GM12892 (cell line): ENCODE measurements around the gene MYH15.

Experiments used
- DNase-seq: peaks from one replicate; pipeline ENCODE4 v3.0.0; 2011; ENCODE audit not compliant: insufficient read length
- FAIRE-seq: peaks from 2 replicates; lab custom pipeline; 2011; peaks lifted over from hg19 to GRCh38; lab: Jason Lieb, UNC
- POLR2A ChIP-seq: IDR thresholded peaks from 2 replicates; pipeline ENCODE4 v1.6.1; 2011; ENCODE audit warnings: low read depth, low read length, control low read depth
- POLR2AphosphoS5 ChIP-seq: IDR thresholded peaks from 2 replicates; pipeline ENCODE4 v1.6.1; 2011; ENCODE audit warnings: low read depth, low read length, control low read depth
- TAF1 ChIP-seq: IDR thresholded peaks from 2 replicates; pipeline ENCODE4 v1.6.1; 2011; ENCODE audit warnings: low read depth, mild to moderate bottlenecking, control low read depth, low read length, borderline replicate concordance

The MYH15 gene

GRCh38 chr3:108527817-108528216, 17.4 kb upstream of the MYH15 start:
- no peak for TF ChIP-seq POLR2AphosphoS5
- TF ChIP-seq TAF1: no peak
- no peak for TF ChIP-seq POLR2A
- DNase-seq: no peak
- no peak for FAIRE-seq

- no peak for FAIRE-seq
- TF ChIP-seq TAF1 (no peak), POLR2AphosphoS5 (no peak), POLR2A (no peak)
These were observed 16.7 kb upstream of the MYH15 start for GRCh38 chr3:108527109-108527508.

GRCh38 chr3:108525971-108526370, 15.6 kb upstream of the MYH15 start:
- no peak for TF ChIP-seq POLR2AphosphoS5
- no peak for TF ChIP-seq POLR2A
- no peak for TF ChIP-seq TAF1

More at GRCh38 chr3:108527109-108527508, 16.7 kb upstream of the MYH15 start:
- DNase-seq: no peak

GRCh38 chr3:108525256-108525655, 14.9 kb upstream of the MYH15 start:
- TF ChIP-seq TAF1 (no peak), POLR2A (no peak), POLR2AphosphoS5 (no peak)
- no peak for FAIRE-seq
- DNase-seq: no peak

More at GRCh38 chr3:108525971-108526370, 15.6 kb upstream of the MYH15 start:
- FAIRE-seq: no peak
- DNase-seq: no peak

GRCh38 chr3:108524537-108524936, 14.1 kb upstream of the MYH15 start:
- TF ChIP-seq POLR2AphosphoS5 (no peak), POLR2A (no peak), TAF1 (no peak)
- no peak for FAIRE-seq
- no peak for DNase-seq

- FAIRE-seq: no peak
- TF ChIP-seq POLR2A (no peak), TAF1 (no peak), POLR2AphosphoS5 (no peak)
These were observed 8.5 kb upstream of the MYH15 start for GRCh38 chr3:108518895-108519294.

DNA sequence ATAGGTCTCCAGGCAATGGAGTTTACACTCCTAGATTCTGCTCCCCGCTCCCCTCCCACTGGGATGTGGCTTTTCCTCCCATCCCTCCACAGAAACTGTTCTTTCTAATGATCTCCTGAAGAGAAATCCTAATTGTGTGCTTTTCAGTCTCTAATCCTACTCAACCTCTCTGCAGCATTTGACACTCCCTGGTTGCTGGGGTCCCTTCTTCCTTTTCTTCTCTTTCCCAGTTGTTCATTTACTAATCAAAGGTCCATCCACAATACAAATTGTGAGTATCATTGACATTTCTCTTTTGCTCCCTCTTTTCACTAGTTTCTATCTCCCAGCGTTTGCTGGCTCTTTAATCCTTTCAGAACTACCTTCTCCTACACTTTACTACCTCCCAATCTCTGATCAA, 6.5 kb upstream of the MYH15 start:
- DNase-seq (no peak), FAIRE-seq (no peak)
- TF ChIP-seq POLR2A (no peak), TAF1 (no peak), POLR2AphosphoS5 (no peak)

More at GRCh38 chr3:108518895-108519294, 8.5 kb upstream of the MYH15 start:
- no peak for DNase-seq

- TF ChIP-seq POLR2AphosphoS5: no peak
- no peak for TF ChIP-seq TAF1
- no peak for TF ChIP-seq POLR2A
- no peak for DNase-seq
- FAIRE-seq: no peak
These were observed 3.6 kb upstream of the MYH15 start for GRCh38 chr3:108513961-108514360.

- no peak for FAIRE-seq
- TF ChIP-seq POLR2A (no peak), POLR2AphosphoS5 (no peak), TAF1 (no peak)
These were observed 2.3 kb upstream of the MYH15 start for GRCh38 chr3:108512671-108513070.

GRCh38 chr3:108511490-108511889, 1.1 kb upstream of the MYH15 start:
- DNase-seq (no peak), FAIRE-seq (no peak)
- TF ChIP-seq POLR2AphosphoS5 (no peak), POLR2A (no peak)

More at GRCh38 chr3:108512671-108513070, 2.3 kb upstream of the MYH15 start:
- no peak for DNase-seq

DNA sequence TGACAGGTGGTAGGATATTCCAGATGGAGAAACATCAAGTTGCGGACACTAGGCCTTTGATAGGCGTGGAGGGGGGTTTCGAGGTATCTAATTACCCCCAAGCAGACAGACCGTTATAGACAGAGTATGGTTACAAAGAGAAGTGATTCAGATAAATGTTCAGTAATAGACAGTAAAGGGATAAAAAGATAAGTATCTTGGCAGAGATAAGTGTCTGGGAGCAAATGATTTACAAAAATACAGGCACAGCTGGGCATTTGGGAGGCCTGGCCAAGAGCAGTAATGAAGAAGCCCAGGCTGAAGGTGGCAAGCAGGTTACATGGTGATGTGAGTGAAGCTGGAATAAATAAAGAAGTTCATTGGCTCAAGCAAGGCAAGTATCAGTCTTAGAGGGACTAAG, 659 bp upstream of the MYH15 start:
- TF ChIP-seq POLR2AphosphoS5 (no peak), TAF1 (no peak), POLR2A (no peak)
- no peak for FAIRE-seq
- no peak for DNase-seq

GRCh38 chr3:108509871-108510270, 525 bp downstream of the MYH15 start:
- FAIRE-seq (no peak), DNase-seq (no peak)
- TF ChIP-seq TAF1: no peak
- no peak for TF ChIP-seq POLR2AphosphoS5
- TF ChIP-seq POLR2A: no peak

DNA sequence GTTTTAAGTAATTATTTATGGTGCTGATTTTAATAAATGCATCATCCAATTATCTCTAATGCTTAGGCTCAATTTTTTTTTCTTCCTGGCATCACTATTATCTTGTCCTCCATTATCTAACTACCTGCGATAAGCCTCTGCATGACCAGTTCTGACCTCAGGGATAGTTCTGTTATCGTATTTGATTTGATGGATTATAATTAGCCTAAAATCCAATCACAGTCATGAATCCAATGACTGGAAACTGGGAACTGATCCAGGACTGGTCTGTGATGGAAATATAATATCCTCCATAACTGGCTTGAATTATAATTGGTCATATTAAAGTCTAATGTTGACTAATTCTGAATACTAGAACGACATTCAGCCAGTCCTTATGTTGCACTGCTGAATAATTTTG, 1.1 kb downstream of the MYH15 start:
- DNase-seq: no peak
- FAIRE-seq: no peak
- TF ChIP-seq POLR2AphosphoS5 (no peak), TAF1 (no peak), POLR2A (no peak)
